ENCODE measurements around the gene RNF169. TPM values are rescaled to one million over a fixed set of nuclear protein-coding genes. Genes with fewer than 3 reads are reported as not detected.

The RNF169 gene
- total and polyA plus RNA-seq, 7 donors = 3.9 to 15.9 (median 14.0) TPM

DNA sequence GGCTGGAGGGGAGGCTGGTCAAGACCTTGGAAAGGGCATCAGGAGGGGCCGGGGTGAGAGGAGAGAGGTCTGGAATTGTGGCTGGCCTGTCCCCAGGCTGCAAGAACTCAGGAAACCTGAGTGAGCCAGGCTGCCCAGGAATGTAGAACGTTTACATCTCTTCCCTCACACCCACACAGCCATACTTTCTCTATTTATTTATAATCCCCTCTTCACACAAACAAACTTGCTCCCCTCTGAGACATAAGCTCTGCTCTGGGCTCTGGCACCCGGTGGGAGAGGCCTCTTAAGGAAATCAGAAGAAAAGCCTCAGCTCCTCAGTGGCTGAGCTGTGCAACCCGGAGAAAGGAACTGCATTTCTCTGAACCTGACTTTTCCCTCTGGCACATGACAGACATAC, 22.9 kb upstream of the RNF169 start:
- H3K9me3 ChIP-seq = no peaks in the 10 kb centered on the region
- 54 to 73% (median 54%) methylated on average over 4 of the region's 4 CpGs for WGBS, 3 donors
- no peak overlapping the region for H3K4me3 ChIP-seq
- H3K27me3 ChIP-seq (ENCODE audit: insufficient read depth in 3 of 3, low read length in 2 of 3) = peaks cover 0 to 12% (median 3%) of the 10 kb centered on the region in 3 donors
- no peaks in the 10 kb centered on the region for H3K36me3 ChIP-seq (ENCODE audit: insufficient read depth in 1 of 2, low read depth in 1 of 2)
- H3K27ac ChIP-seq = peak overlapping the region; percentile 32
- no peak for DNase-seq
- no peak for TF ChIP-seq CTCF (IDR thresholded peaks at IDR 0.05)
- ATAC-seq = no peak
- intact Hi-C loops (cut with DNase I) = loop anchor here (1.0 to 5.0 kb wide), 4 partner anchors 23 to 113 kb away; no protein-coding TSS in a partner anchor
- peaks cover 9% of the 10 kb centered on the region for H3K4me1 ChIP-seq

- Histone ChIP-seq H3K36me3 (ENCODE audit: insufficient read depth in 1 of 2, low read depth in 1 of 2) (no peaks in the 10 kb centered on the region), H3K4me1 (peaks cover 3% of the 10 kb centered on the region), H3K9me3 (no peaks in the 10 kb centered on the region), H3K27ac (peak overlapping the region; percentile 32), H3K4me3 (no peak overlapping the region), H3K27me3 (ENCODE audit: insufficient read depth in 3 of 3, low read length in 2 of 3) (peaks cover 0 to 19% (median 8%) of the 10 kb centered on the region in 3 donors)
- intact Hi-C loops (cut with DNase I) = loop anchor here (1.0 to 5.0 kb wide), 4 partner anchors 24 to 114 kb away; no protein-coding TSS in a partner anchor
- TF ChIP-seq CTCF (IDR thresholded peaks at IDR 0.05) = peak; percentile 93
- WGBS, 3 donors = 8 to 13% (median 11%) methylated on average over 13 of the region's 13 CpGs
- peak; percentile 98 to 99 (median 98) for ATAC-seq
- peak; percentile 83 to 92 for DNase-seq
These were observed 22.0 kb upstream of the RNF169 start for GRCh38 chr11:74726547-74727182.

- Histone ChIP-seq H3K27me3 (ENCODE audit: insufficient read depth in 3 of 3, low read length in 2 of 3) (peaks cover 0 to 41% (median 11%) of the 10 kb centered on the region in 3 donors), H3K4me1 (peaks cover 4% of the 10 kb centered on the region), H3K36me3 (ENCODE audit: insufficient read depth in 1 of 2, low read depth in 1 of 2) (no peaks in the 10 kb centered on the region), H3K9me3 (no peaks in the 10 kb centered on the region), H3K27ac (no peak overlapping the region), H3K4me3 (no peak overlapping the region)
- WGBS, 3 donors = 60 to 75% (median 71%) methylated on average over 4 of the region's 4 CpGs
- TF ChIP-seq CTCF (IDR thresholded peaks at IDR 0.05) = no peak
- intact Hi-C loops (cut with DNase I) = loop anchor here (1.0 to 5.0 kb wide), 3 partner anchors 25 to 117 kb away; no protein-coding TSS in a partner anchor
- no peak for DNase-seq
- no peak for ATAC-seq
These were observed 19.3 kb upstream of the RNF169 start for GRCh38 chr11:74729397-74729796.

- ATAC-seq (no peak), DNase-seq (no peak)
- Histone ChIP-seq H3K27ac (no peak overlapping the region), H3K27me3 (ENCODE audit: insufficient read depth in 3 of 3, low read length in 2 of 3) (peaks cover 0 to 46% (median 11%) of the 10 kb centered on the region in 3 donors), H3K4me1 (peaks cover 4% of the 10 kb centered on the region), H3K4me3 (peak overlapping the region; percentile 66), H3K36me3 (ENCODE audit: insufficient read depth in 1 of 2, low read depth in 1 of 2) (no peaks in the 10 kb centered on the region), H3K9me3 (no peaks in the 10 kb centered on the region)
- 3 to 4% (median 3%) methylated on average over 32 to 40 of the region's 40 CpGs for WGBS, 3 donors
- no peak for TF ChIP-seq CTCF (IDR thresholded peaks at IDR 0.05)
- intact Hi-C loops (cut with DNase I) = loop anchor here in 1 of 2 donors (10.0 kb wide), 1 partner anchor 276 kb away; no protein-coding TSS in a partner anchor
These were observed 17.9 kb upstream of the RNF169 start for GRCh38 chr11:74730571-74731260.
